Stimulated activated CD4-positive, alpha-beta T cell treated with anti-CD3 and anti-CD28 coated beads, Interleukin-12 subunit alpha, Interleukin-12 subunit beta, amount 100 ng/mL, for 4 hours (primary cell): ENCODE measurements around the gene SLC5A2.
"Not testable (repeated sequence)": the region's sequence is repeated elsewhere in the genome, so short reads cannot be mapped to it uniquely, and the experiment has no call there.

Experiments
- DNase-seq: peaks from one replicate; pipeline ENCODE4 v3.0.0-alpha.2; 2020

Gene SLC5A2

GRCh38 chr16:31483081-31483480, at the start of gene SLC5A2:
TSS of gene SLC5A2 (plus strand) at chr16:31483123. CDS start at chr16:31483137, 14 bp downstream.
- no peak for DNase-seq

- no peak for DNase-seq
These were observed 47.3 kb upstream of the SLC5A2 start for GRCh38 chr16:31435341-31436220.

GRCh38 chr16:31436221-31437045, 46.5 kb upstream of the SLC5A2 start:
- no peak for DNase-seq

GRCh38 chr16:31438414-31438813, 44.5 kb upstream of the SLC5A2 start:
- DNase-seq, result no peak

- not testable (repeated sequence) for DNase-seq
These were observed 43.9 kb upstream of the SLC5A2 start for GRCh38 chr16:31439023-31439422.

GRCh38 chr16:31439519-31439918, 43.4 kb upstream of the SLC5A2 start:
- DNase-seq, result no peak

- no peak for DNase-seq
These were observed 42.3 kb upstream of the SLC5A2 start for GRCh38 chr16:31440516-31441184.

- no peak for DNase-seq
These were observed 41.0 kb upstream of the SLC5A2 start for GRCh38 chr16:31441956-31442355.

GRCh38 chr16:31445931-31446330, 37.0 kb upstream of the SLC5A2 start:
- not testable (repeated sequence) for DNase-seq

- DNase-seq, result no peak
These were observed 31.7 kb upstream of the SLC5A2 start for GRCh38 chr16:31451201-31451600.

- no peak for DNase-seq
These were observed 31.1 kb upstream of the SLC5A2 start for GRCh38 chr16:31451681-31452351.

- DNase-seq, result no peak
These were observed 30.3 kb upstream of the SLC5A2 start for GRCh38 chr16:31452631-31453106.

- DNase-seq, result no peak
These were observed 29.4 kb upstream of the SLC5A2 start for GRCh38 chr16:31453255-31454204.

- DNase-seq, result no peak
These were observed 27.2 kb upstream of the SLC5A2 start for GRCh38 chr16:31455601-31456314.

GRCh38 chr16:31456988-31457360, 25.9 kb upstream of the SLC5A2 start:
- no peak for DNase-seq

GRCh38 chr16:31458073-31458843, 24.7 kb upstream of the SLC5A2 start:
- peak; percentile 41 for DNase-seq

- DNase-seq, result peak; percentile 95
These were observed 23.9 kb upstream of the SLC5A2 start, which contains the start of gene ARMC5 for GRCh38 chr16:31458844-31459686. TSS of gene ARMC5 (plus strand) at chr16:31459501. CDS start at chr16:31459525, 24 bp downstream.

GRCh38 chr16:31459687-31460581, 23.0 kb upstream of the SLC5A2 start:
- peak; percentile 100 for DNase-seq
